ENCODE results near the gene SLC22A14. TPM values are rescaled to one million over a fixed set of nuclear protein-coding genes. Genes with fewer than 3 reads are reported as not detected.

SLC22A14 gene
- polyA plus RNA-seq, 10 donors: 0.11 to 0.28 (median 0.17) TPM; not detected in 1

Other genes with a start within 250 kb of the SLC22A14 start
- 1 to 10 TPM in 1 of 10 donors, under 1 TPM in 9; 0.22 to 1.2 (median 0.40) TPM for gene DLEC1, start 243.1 kb upstream of the SLC22A14 start, polyA plus RNA-seq (ENCODE audit: insufficient read length in 10 of 10)
- gene ACAA1, start 145.2 kb upstream of the SLC22A14 start, polyA plus RNA-seq (ENCODE audit: insufficient read length in 10 of 10): 10 to 100 TPM; 27.6 to 37.4 (median 30.3) TPM
- 10 to 100 TPM; 17.2 to 26.7 (median 20.7) TPM for gene MYD88, start 143.6 kb upstream of the SLC22A14 start, polyA plus RNA-seq (ENCODE audit: insufficient read length in 10 of 10)
- 10 to 100 TPM; 30.5 to 43.4 (median 34.6) TPM for gene OXSR1, start 116.8 kb upstream of the SLC22A14 start, polyA plus RNA-seq (ENCODE audit: insufficient read length in 10 of 10)
- gene SLC22A13, start 16.5 kb upstream of the SLC22A14 start, polyA plus RNA-seq (ENCODE audit: insufficient read length in 10 of 10): under 1 TPM in 7 of 10 donors, not detected in 3; 0.08 to 0.26 (median 0.18) TPM
- 1 to 10 TPM; 2.5 to 5.3 (median 3.3) TPM for gene XYLB, start 64.5 kb downstream of the SLC22A14 start, polyA plus RNA-seq (ENCODE audit: insufficient read length in 10 of 10)
- 10 to 100 TPM; 11.1 to 16.4 (median 12.6) TPM for gene ACVR2B, start 171.6 kb downstream of the SLC22A14 start, polyA plus RNA-seq (ENCODE audit: insufficient read length in 10 of 10)
- gene EXOG, start 214.0 kb downstream of the SLC22A14 start, polyA plus RNA-seq (ENCODE audit: insufficient read length in 10 of 10): 10 to 100 TPM; 10.9 to 26.4 (median 14.0) TPM

All from muscle of back (tissue), 10 donors.